Stomach (tissue), 9 donors: ENCODE data around the gene PMVK. TPM values are rescaled to one million over a fixed set of nuclear protein-coding genes. Genes with fewer than 3 reads are reported as not detected.

Experiments used
- DNase-seq, 2 donors: peaks; one replicate each; pipeline versions ENCODE4 v3.0.0 to v3.0.0-alpha.2; 2013 to 2019
- H3K27ac ChIP-seq, 5 donors: fragments of 200-600 bp in 4 of 5; sonication (generic) in 4 of 5; one replicate each; pipeline ENCODE4 v1.5.1; 2013 to 2019; ENCODE audit warnings: mild to moderate bottlenecking in 1 of 5, moderate library complexity in 1 of 5
- H3K27me3 ChIP-seq, 3 donors: fragments of 200-600 bp; sonication (generic); one replicate each; pipeline ENCODE4 v1.5.1; 2017 to 2019; ENCODE audit warnings: mixed run types in 1 of 3
- H3K36me3 ChIP-seq, 4 donors: fragments of 200-600 bp; sonication (generic); 1 replicate in 3 of 4; 2 replicates in 1 of 4; pipeline ENCODE4 v1.5.1; 2016 to 2019
- H3K4me1 ChIP-seq, 4 donors: fragments of 200-600 bp; sonication (generic); one replicate each; pipeline ENCODE4 v1.5.1; 2016 to 2019
- H3K4me3 ChIP-seq, 4 donors: fragments of 200-600 bp; sonication (generic) in 3 of 4; one replicate each; pipeline ENCODE4 v1.5.1; 2016 to 2019; ENCODE audit warnings: mild to moderate bottlenecking in 1 of 4
- H3K9me3 ChIP-seq, 4 donors: fragments of 200-600 bp; sonication (generic); one replicate each; pipeline ENCODE4 v1.5.1; 2016 to 2019
- CTCF ChIP-seq, 7 experiments: fragments of 450-650 bp in 4 of 7; fragments of 200-600 bp in 3 of 7; sonication (generic) in 3 of 7; IDR thresholded peaks; one replicate each; pipeline ENCODE4 v1.5.1; 2016 to 2019; ENCODE audit warnings: antibody characterized with exemption in 7 of 7, control low read depth in 2 of 7, mild to moderate bottlenecking in 1 of 7
- EP300 ChIP-seq: sonication (generic); formaldehyde crosslinking; IDR thresholded peaks from one replicate; pipeline ENCODE4 v1.6.1; 2017; ENCODE audit warnings: antibody characterized with exemption
- POLR2A ChIP-seq, 4 donors: fragments of 450-650 bp; IDR thresholded peaks; one replicate each; pipeline ENCODE4 v1.6.1; 2016; ENCODE audit warnings: antibody characterized with exemption in 4 of 4, control low read depth in 2 of 4, mild to moderate bottlenecking in 1 of 4, moderate library complexity in 1 of 4
- POLR2AphosphoS5 ChIP-seq, 3 donors: sonication (generic); formaldehyde crosslinking; IDR thresholded peaks; one replicate each; pipeline ENCODE4 v1.6.1; 2016; ENCODE audit warnings: antibody characterized with exemption in 3 of 3
- WGBS, 5 donors: extraction: QIAGEN DNeasy Blood & Tissue Kit in 3 of 5; methylation state at CpG; one replicate each; pipeline versions ENCODE4 v1.1.5 to v1.1.7; 2013 to 2018; 5-methylcytosine and 5-hydroxymethylcytosine counted together
- intact Hi-C: fragments of 100-400 bp; cut with DNase I; formaldehyde crosslinking; loops from one replicate; pipeline ENCODE4 v1.15.1; 2023; ENCODE audit warnings: low total_unique reads
- polyA plus RNA-seq, 3 donors: library from polyadenylated mRNA; stranded (reverse); fragments of 200-250 nt; gene quantifications; one replicate each; pipeline ENCODE4 v1.2.3, GENCODE V29; 2013
- total RNA-seq, 5 donors: library from RNA; depleted of rRNA; stranded (reverse); fragments of >200 nt; gene quantifications; one replicate each; pipeline versions ENCODE4 v1.1.0 to v1.2.3, GENCODE V29; 2014 to 2016
- donor health status: healthy with polysubstance abuse.
- donor health status: Bipolar disorder and iron deficiency.
- donor health status: healthy.

The PMVK gene
- total and polyA plus RNA-seq, 8 donors = 10.1 to 57.1 (median 41.1) TPM

GRCh38 chr1:154884869-154885701, 51.4 kb downstream of the PMVK start:
- peak in 1 of 2 donors; percentile 60 for DNase-seq
- Histone ChIP-seq H3K4me1 (no peaks in the 10 kb centered on the region), H3K36me3 (no peaks in the 10 kb centered on the region), H3K27ac (peak overlapping the region in 1 of 5 donors; percentile 28), H3K27me3 (peaks cover 0 to 8% (median 0%) of the 10 kb centered on the region in 3 donors), H3K4me3 (no peak overlapping the region), H3K9me3 (no peaks in the 10 kb centered on the region)
- intact Hi-C loops = no loop called here
- TF ChIP-seq POLR2AphosphoS5 (IDR thresholded peaks at IDR 0.05) (no peak), EP300 (no peak), POLR2A (IDR thresholded peaks at IDR 0.05) (no peak), CTCF (IDR thresholded peaks at IDR 0.05) (no peak)
- 51 to 60% (median 53%) methylated on average over 6 of the region's 6 CpGs for WGBS, 5 donors

GRCh38 chr1:154883919-154884868, 52.3 kb downstream of the PMVK start:
- Histone ChIP-seq H3K27ac (peak overlapping the region in 1 of 5 donors; percentile 28), H3K9me3 (no peaks in the 10 kb centered on the region), H3K4me3 (no peak overlapping the region), H3K36me3 (no peaks in the 10 kb centered on the region), H3K27me3 (peaks cover 0 to 8% (median 0%) of the 10 kb centered on the region in 3 donors), H3K4me1 (no peaks in the 10 kb centered on the region)
- WGBS, 5 donors = 53 to 60% (median 54%) methylated on average over 14 to 15 of the region's 15 CpGs
- intact Hi-C loops = no loop called here
- DNase-seq = peak in 1 of 2 donors; percentile 34
- TF ChIP-seq CTCF (IDR thresholded peaks at IDR 0.05) (no peak), POLR2A (IDR thresholded peaks at IDR 0.05) (no peak), POLR2AphosphoS5 (IDR thresholded peaks at IDR 0.05) (no peak), EP300 (no peak)

- WGBS, 5 donors = 72 to 83% (median 76%) methylated on average over 10 of the region's 10 CpGs
- Histone ChIP-seq H3K4me3 (no peak overlapping the region), H3K36me3 (no peaks in the 10 kb centered on the region), H3K9me3 (no peaks in the 10 kb centered on the region), H3K4me1 (peaks cover 0 to 18% (median 3%) of the 10 kb centered on the region in 4 donors), H3K27ac (no peak overlapping the region), H3K27me3 (peaks cover 0 to under 1% (median 0%) of the 10 kb centered on the region in 3 donors)
- DNase-seq = no peak
- no peak for TF ChIP-seq POLR2A (IDR thresholded peaks at IDR 0.05)
- no peak for TF ChIP-seq POLR2AphosphoS5 (IDR thresholded peaks at IDR 0.05)
- TF ChIP-seq EP300 = no peak
- no peak for TF ChIP-seq CTCF (IDR thresholded peaks at IDR 0.05)
- intact Hi-C loops = no loop called here
Observed at GRCh38 chr1:154881820-154882535, 54.5 kb downstream of the PMVK start.

- intact Hi-C loops = no loop called here
- Histone ChIP-seq H3K36me3 (no peaks in the 10 kb centered on the region), H3K9me3 (no peaks in the 10 kb centered on the region), H3K27ac (no peak overlapping the region), H3K4me3 (no peak overlapping the region), H3K27me3 (no peaks in the 10 kb centered on the region), H3K4me1 (peaks cover 0 to 19% (median 4%) of the 10 kb centered on the region in 4 donors)
- TF ChIP-seq POLR2AphosphoS5 (IDR thresholded peaks at IDR 0.05) (no peak), POLR2A (IDR thresholded peaks at IDR 0.05) (no peak)
- DNase-seq = no peak
- WGBS, 5 donors = 54 to 59% (median 57%) methylated on average over 5 of the region's 5 CpGs
Observed at GRCh38 chr1:154880671-154881070, 55.8 kb downstream of the PMVK start.
